ENCODE data around the gene F11R. TPM values are rescaled to one million over a fixed set of nuclear protein-coding genes. Genes with fewer than 3 reads are reported as not detected.

Gene F11R
- total and polyA plus RNA-seq, 10 of the 15 experiments (the other 5 are each of a cell fraction or from before 2014, with no cell fraction given): 15.3 to 80.9 (median 24.3) TPM

DNA sequence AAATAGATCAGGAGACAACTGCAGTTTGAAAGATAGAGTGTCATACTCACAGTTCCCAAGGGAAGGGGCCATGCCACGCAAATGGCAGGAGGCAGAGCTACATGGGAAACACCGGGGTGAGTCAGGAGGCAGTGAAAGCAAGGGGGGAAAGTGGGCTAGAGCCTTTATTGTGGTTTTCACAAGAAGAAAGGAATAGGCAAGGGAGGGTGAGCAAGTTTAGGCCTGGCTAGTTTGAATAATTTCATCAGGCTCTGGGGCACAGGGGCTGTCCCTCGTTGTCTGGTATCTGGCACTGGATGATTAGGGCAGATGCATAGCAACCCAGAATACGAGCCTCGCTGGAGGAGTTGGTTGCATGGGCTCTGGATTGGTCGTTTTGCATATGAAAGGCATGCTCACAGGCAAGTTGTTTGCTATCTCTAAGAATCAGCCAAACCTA, 49.3 kb downstream of the F11R start (continued):
- TF ChIP-seq EGR1 (IDR thresholded peaks at IDR 0.05; ENCODE audit: borderline replicate concordance in 1 of 2, low read depth in 2 of 2, low read length in 2 of 2) (no peak), LARP7 (IDR thresholded peaks at IDR 0.05) (no peak), ZBTB11 (CRISPR knock-in tag; IDR thresholded peaks at IDR 0.05) (no peak), NFIC (IDR thresholded peaks at IDR 0.05; ENCODE audit: low read depth, low read length) (no peak; the same call in 1 of the 2 replicates), SRF (IDR thresholded peaks at IDR 0.05; ENCODE audit: low read depth in 2 of 2, low read length in 2 of 2) (no peak), KDM1A (IDR thresholded peaks at IDR 0.05; ENCODE audit: borderline replicate concordance) (no peak), TAF1 (IDR thresholded peaks at IDR 0.05; ENCODE audit: borderline replicate concordance, low read depth, low read length) (no peak), TCF7 (IDR thresholded peaks at IDR 0.05; ENCODE audit: borderline replicate concordance) (peak; percentile 93), PAX5 (IDR thresholded peaks at IDR 0.05; ENCODE audit: borderline replicate concordance, low read depth, low read length) (peak; percentile 15; the same call in 1 of the 2 replicates), NBN (IDR thresholded peaks at IDR 0.05) (peak; percentile 77), EED (IDR thresholded peaks at IDR 0.05; ENCODE audit: low read depth) (peak; percentile 47), RCOR1 (conservative IDR thresholded peaks at IDR 0.05; ENCODE audit: low read depth, low read length) (0 out of 2 replicates have a peak, but pooled peaks have one; percentile 33), HSF1 (IDR thresholded peaks at IDR 0.05; ENCODE audit: low read depth, low read length) (no peak), MEF2B (IDR thresholded peaks at IDR 0.05; ENCODE audit: partially characterized antibody, poor library complexity, severe bottlenecking) (peak; percentile 90), TARDBP (IDR thresholded peaks at IDR 0.05; ENCODE audit: borderline replicate concordance) (no peak)
- TF ChIP-seq, protein P1, sequence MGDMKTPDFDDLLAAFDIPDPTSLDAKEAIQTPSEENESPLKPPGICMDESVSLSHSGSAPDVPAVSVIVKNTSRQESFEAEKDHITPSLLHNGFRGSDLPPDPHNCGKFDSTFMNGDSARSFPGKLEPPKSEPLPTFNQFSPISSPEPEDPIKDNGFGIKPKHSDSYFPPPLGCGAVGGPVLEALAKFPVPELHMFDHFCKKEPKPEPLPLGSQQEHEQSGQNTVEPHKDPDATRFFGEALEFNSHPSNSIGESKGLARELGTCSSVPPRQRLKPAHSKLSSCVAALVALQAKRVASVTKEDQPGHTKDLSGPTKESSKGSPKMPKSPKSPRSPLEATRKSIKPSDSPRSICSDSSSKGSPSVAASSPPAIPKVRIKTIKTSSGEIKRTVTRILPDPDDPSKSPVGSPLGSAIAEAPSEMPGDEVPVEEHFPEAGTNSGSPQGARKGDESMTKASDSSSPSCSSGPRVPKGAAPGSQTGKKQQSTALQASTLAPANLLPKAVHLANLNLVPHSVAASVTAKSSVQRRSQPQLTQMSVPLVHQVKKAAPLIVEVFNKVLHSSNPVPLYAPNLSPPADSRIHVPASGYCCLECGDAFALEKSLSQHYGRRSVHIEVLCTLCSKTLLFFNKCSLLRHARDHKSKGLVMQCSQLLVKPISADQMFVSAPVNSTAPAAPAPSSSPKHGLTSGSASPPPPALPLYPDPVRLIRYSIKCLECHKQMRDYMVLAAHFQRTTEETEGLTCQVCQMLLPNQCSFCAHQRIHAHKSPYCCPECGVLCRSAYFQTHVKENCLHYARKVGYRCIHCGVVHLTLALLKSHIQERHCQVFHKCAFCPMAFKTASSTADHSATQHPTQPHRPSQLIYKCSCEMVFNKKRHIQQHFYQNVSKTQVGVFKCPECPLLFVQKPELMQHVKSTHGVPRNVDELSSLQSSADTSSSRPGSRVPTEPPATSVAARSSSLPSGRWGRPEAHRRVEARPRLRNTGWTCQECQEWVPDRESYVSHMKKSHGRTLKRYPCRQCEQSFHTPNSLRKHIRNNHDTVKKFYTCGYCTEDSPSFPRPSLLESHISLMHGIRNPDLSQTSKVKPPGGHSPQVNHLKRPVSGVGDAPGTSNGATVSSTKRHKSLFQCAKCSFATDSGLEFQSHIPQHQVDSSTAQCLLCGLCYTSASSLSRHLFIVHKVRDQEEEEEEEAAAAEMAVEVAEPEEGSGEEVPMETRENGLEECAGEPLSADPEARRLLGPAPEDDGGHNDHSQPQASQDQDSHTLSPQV (IDR thresholded peaks at IDR 0.05): no peak
- TF ChIP-seq, protein P2, sequence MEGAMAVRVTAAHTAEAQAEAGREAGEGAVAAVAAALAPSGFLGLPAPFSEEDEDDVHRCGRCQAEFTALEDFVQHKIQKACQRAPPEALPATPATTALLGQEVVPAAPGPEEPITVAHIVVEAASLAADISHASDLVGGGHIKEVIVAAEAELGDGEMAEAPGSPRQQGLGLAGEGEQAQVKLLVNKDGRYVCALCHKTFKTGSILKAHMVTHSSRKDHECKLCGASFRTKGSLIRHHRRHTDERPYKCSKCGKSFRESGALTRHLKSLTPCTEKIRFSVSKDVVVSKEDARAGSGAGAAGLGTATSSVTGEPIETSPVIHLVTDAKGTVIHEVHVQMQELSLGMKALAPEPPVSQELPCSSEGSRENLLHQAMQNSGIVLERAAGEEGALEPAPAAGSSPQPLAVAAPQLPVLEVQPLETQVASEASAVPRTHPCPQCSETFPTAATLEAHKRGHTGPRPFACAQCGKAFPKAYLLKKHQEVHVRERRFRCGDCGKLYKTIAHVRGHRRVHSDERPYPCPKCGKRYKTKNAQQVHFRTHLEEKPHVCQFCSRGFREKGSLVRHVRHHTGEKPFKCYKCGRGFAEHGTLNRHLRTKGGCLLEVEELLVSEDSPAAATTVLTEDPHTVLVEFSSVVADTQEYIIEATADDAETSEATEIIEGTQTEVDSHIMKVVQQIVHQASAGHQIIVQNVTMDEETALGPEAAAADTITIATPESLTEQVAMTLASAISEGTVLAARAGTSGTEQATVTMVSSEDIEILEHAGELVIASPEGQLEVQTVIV (IDR thresholded peaks at IDR 0.05; ENCODE audit: borderline replicate concordance, partially characterized antibody): no peak

Data from GM12878 (cell line).